ENCODE results near the gene PCDH15. TPM values are rescaled to one million over a fixed set of nuclear protein-coding genes. Genes with fewer than 3 reads are reported as not detected.

PCDH15 gene
- total RNA-seq, 1 experiment from 2014 or later = not detected

DNA sequence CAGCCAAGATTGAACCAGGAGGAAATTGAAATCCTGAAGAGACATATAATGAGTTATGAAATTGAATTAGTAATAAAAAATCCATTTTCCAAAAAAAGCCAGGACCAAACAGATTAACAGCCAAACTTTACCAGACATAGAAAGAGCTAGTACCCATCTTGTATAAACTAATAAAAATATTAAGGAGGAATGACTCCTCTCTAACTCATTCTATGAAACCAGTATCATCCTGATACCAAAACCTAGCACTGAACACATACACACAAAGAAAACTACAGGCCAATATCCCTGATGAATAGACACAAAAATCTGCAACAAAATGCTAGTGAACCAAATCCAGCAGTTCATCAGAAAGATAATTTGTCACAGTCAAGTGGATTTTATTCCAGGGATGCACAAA is 140.6 kb downstream of the PCDH15 start:
- Mint-ChIP-seq H3K4me1 (ENCODE audit: low read depth, unreplicated experiment) (no peaks in the 10 kb centered on the region), H3K4me3 (ENCODE audit: low read depth, unreplicated experiment) (no peak overlapping the region), H3K27me3 (ENCODE audit: unreplicated experiment) (no peaks in the 10 kb centered on the region), H3K27ac (ENCODE audit: unreplicated experiment) (no peak overlapping the region), H3K9me3 (ENCODE audit: low read depth, unreplicated experiment) (no peaks in the 10 kb centered on the region), H3K36me3 (ENCODE audit: insufficient read depth, unreplicated experiment) (no peaks in the 10 kb centered on the region)
- TF ChIP-seq, protein P1, sequence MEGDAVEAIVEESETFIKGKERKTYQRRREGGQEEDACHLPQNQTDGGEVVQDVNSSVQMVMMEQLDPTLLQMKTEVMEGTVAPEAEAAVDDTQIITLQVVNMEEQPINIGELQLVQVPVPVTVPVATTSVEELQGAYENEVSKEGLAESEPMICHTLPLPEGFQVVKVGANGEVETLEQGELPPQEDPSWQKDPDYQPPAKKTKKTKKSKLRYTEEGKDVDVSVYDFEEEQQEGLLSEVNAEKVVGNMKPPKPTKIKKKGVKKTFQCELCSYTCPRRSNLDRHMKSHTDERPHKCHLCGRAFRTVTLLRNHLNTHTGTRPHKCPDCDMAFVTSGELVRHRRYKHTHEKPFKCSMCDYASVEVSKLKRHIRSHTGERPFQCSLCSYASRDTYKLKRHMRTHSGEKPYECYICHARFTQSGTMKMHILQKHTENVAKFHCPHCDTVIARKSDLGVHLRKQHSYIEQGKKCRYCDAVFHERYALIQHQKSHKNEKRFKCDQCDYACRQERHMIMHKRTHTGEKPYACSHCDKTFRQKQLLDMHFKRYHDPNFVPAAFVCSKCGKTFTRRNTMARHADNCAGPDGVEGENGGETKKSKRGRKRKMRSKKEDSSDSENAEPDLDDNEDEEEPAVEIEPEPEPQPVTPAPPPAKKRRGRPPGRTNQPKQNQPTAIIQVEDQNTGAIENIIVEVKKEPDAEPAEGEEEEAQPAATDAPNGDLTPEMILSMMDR (IDR thresholded peaks at IDR 0.05; ENCODE audit: unreplicated experiment) = no peak
- no TSS peak for BruUV-seq (replicated peaks)
- DNase-seq = no peak
- intact Hi-C loops (cut with micrococcal nuclease; ENCODE audit: unreplicated experiment) = no loop called here
- CTCF ChIA-PET = interaction anchor here (0.8 kb wide), 1 partner anchor 795 kb away, joined by 3 read pairs; no protein-coding TSS in a partner anchor

DNA sequence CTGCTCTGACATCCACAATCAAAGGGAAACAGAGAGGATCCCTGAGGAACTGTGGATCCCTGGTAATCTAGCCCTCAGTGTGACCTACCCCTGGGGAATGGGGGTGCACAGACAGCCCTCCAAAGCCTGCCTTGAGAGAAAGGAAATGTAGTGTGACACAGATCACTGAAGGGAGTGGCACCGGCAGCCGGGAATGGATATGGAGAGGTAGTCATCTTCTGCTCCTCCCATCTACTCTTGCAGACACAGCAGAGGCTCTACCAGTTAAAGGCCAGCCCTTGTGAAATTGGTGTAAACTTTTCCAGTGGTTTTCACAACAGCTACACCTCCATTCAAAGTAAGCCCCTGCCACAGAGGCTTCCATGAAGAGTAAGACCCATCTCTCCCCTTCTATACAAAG is 144.4 kb downstream of the PCDH15 start:
- TF ChIP-seq, protein P1 (IDR thresholded peaks at IDR 0.05; ENCODE audit: unreplicated experiment) = no peak
- H3K27me3 Mint-ChIP-seq (ENCODE audit: unreplicated experiment) = no peaks in the 10 kb centered on the region
- no peaks in the 10 kb centered on the region for H3K36me3 Mint-ChIP-seq (ENCODE audit: insufficient read depth, unreplicated experiment)
- intact Hi-C loops (cut with micrococcal nuclease; ENCODE audit: unreplicated experiment) = no loop called here
- no peak overlapping the region for H3K4me3 Mint-ChIP-seq (ENCODE audit: low read depth, unreplicated experiment)
- no peaks in the 10 kb centered on the region for H3K9me3 Mint-ChIP-seq (ENCODE audit: low read depth, unreplicated experiment)
- CTCF ChIA-PET = no interaction called here
- no peak overlapping the region for H3K27ac Mint-ChIP-seq (ENCODE audit: unreplicated experiment)
- no peaks in the 10 kb centered on the region for H3K4me1 Mint-ChIP-seq (ENCODE audit: low read depth, unreplicated experiment)
- DNase-seq = no peak
- BruUV-seq (replicated peaks) = no TSS peak

DNA sequence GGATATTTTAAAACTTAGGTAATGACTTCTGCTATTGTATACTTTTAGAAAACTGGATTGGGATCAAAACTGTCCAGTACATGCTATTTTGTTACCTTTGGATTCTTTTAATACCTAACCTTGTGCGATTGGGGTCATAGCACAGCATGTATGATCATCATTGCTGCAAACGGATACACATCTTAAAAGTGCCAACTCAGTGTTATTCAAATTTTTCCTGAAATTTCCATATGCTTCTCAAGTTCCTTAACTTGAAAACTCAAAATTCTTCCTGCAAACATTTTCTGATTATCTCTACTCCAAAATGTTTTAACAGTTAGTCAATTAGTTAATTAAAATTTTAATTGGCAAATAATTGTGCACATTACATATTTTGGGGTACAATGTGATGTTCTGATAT is 147.5 kb downstream of the PCDH15 start:
- no peaks in the 10 kb centered on the region for H3K36me3 Mint-ChIP-seq (ENCODE audit: insufficient read depth, unreplicated experiment)
- H3K27me3 Mint-ChIP-seq (ENCODE audit: unreplicated experiment) = no peaks in the 10 kb centered on the region
- intact Hi-C loops (cut with micrococcal nuclease; ENCODE audit: unreplicated experiment) = no loop called here
- H3K4me1 Mint-ChIP-seq (ENCODE audit: low read depth, unreplicated experiment) = no peaks in the 10 kb centered on the region
- no peaks in the 10 kb centered on the region for H3K9me3 Mint-ChIP-seq (ENCODE audit: low read depth, unreplicated experiment)
- no peak overlapping the region for H3K27ac Mint-ChIP-seq (ENCODE audit: unreplicated experiment)
- no TSS peak for BruUV-seq (replicated peaks)
- no peak overlapping the region for H3K4me3 Mint-ChIP-seq (ENCODE audit: low read depth, unreplicated experiment)
- TF ChIP-seq, protein P1 (IDR thresholded peaks at IDR 0.05; ENCODE audit: unreplicated experiment) = no peak
- no peak for DNase-seq
- CTCF ChIA-PET = no interaction called here

DNA sequence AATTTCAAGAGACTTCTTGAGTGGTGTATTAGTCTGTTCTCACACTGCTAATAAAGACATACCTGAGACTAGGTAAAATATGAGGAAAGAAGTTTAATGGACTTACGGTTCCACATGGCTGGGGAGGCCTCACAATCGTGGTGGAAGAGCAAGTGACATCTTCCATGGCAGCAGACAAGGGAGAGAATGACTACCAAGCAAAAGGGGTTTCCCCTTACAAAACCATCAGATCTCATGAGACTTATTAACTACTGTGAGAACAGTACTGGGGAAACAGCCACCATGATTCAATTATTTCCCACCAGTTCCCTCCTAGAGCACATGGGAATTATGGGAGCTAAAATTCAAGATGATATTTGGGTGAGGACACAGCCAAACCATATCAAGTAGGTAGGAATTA is 150.5 kb downstream of the PCDH15 start:
- CTCF ChIA-PET = no interaction called here
- Mint-ChIP-seq H3K4me3 (ENCODE audit: low read depth, unreplicated experiment) (no peak overlapping the region), H3K9me3 (ENCODE audit: low read depth, unreplicated experiment) (no peaks in the 10 kb centered on the region), H3K27me3 (ENCODE audit: unreplicated experiment) (no peaks in the 10 kb centered on the region), H3K4me1 (ENCODE audit: low read depth, unreplicated experiment) (no peaks in the 10 kb centered on the region), H3K27ac (ENCODE audit: unreplicated experiment) (no peak overlapping the region), H3K36me3 (ENCODE audit: insufficient read depth, unreplicated experiment) (no peaks in the 10 kb centered on the region)
- TF ChIP-seq, protein P1 (IDR thresholded peaks at IDR 0.05; ENCODE audit: unreplicated experiment) = no peak
- intact Hi-C loops (cut with micrococcal nuclease; ENCODE audit: unreplicated experiment) = no loop called here
- BruUV-seq (replicated peaks) = no TSS peak
- DNase-seq = no peak

Data from Calu3 (cell line).